ENCODE measurements around the gene CAPN2.

The CAPN2 gene

GRCh38 chr1:223726380-223727001 lies 14.2 kb downstream of the CAPN2 start (continued):
- TF ChIP-seq INSM2 (tag by site-specific recombination; IDR thresholded peaks at IDR 0.05) (0 out of 2 replicates have a peak, but pooled peaks have one; percentile 77), ZNF664 (tag by site-specific recombination; IDR thresholded peaks at IDR 0.05) (no peak), FEZF1 (tag by site-specific recombination; IDR thresholded peaks at IDR 0.05) (peak; percentile 65), ZNF2 (tag by site-specific recombination; IDR thresholded peaks at IDR 0.05) (peak; percentile 80; the same call in 1 of the 2 replicates), ZNF791 (tag by site-specific recombination; IDR thresholded peaks at IDR 0.05) (no peak), ZNF449 (tag by site-specific recombination; IDR thresholded peaks at IDR 0.05) (no peak), ZNF639 (tag by site-specific recombination; IDR thresholded peaks at IDR 0.05) (peak; percentile 54; the same call in 1 of the 2 replicates), ZNF394 (tag by site-specific recombination; IDR thresholded peaks at IDR 0.05; ENCODE audit: borderline replicate concordance) (peak; percentile 65; the same call in 1 of the 2 replicates), ZNF114 (tag by site-specific recombination; IDR thresholded peaks at IDR 0.05) (no peak)

GRCh38 chr1:223727541-223727940 lies 15.2 kb downstream of the CAPN2 start:
- Histone ChIP-seq H3K27ac (ENCODE audit: extremely low read depth, low read depth, low read length) (no peak overlapping the region), H3K4me1 (ENCODE audit: control insufficient read depth, insufficient read depth, low read length) (peaks cover 31% of the 10 kb centered on the region), H3K9me3 (ENCODE audit: control insufficient read depth, insufficient read depth, low read depth, low read length) (no peaks in the 10 kb centered on the region), H3K36me3 (ENCODE audit: control insufficient read depth in 2 of 2, insufficient read depth in 1 of 2, low read length in 2 of 2) (peaks cover 5 to 24% of the 10 kb centered on the region in 2 experiments; a peak in 2 of 3 replicates), H3K4me3 (ENCODE audit: low read depth, low read length) (no peak overlapping the region)
- ChIA-PET CTCF (interaction anchor here (1.0 to 3.2 kb wide), 5 partner anchors 11 to 29 kb away, joined by 3 to 23 read pairs (median 8); partner anchors contain the start of gene CAPN2), POLR2A (interaction anchor here (0.9 to 1.3 kb wide), 2 partner anchors 9 to 17 kb away, joined by 3 to 4 read pairs; no protein-coding TSS in a partner anchor)
- TF ChIP-seq HOXC10 (CRISPR knock-in tag; IDR thresholded peaks at IDR 0.05), result no peak
- TF ChIP-seq ZNF280D (tag by site-specific recombination; IDR thresholded peaks at IDR 0.05), result no peak
- peak; percentile 61; the same call in 1 of the 2 replicates for TF ChIP-seq ZNF157 (tag by site-specific recombination; IDR thresholded peaks at IDR 0.05)
- TF ChIP-seq ZFHX2 (tag by site-specific recombination; conservative IDR thresholded peaks at IDR 0.05), result peak; percentile 54
- TF ChIP-seq WT1 (tag by site-specific recombination; IDR thresholded peaks at IDR 0.05), result 0 out of 2 replicates have a peak, but pooled peaks have one; percentile 30
- TF ChIP-seq EGR2 (tag by site-specific recombination; IDR thresholded peaks at IDR 0.05; ENCODE audit: low read depth), result peak; percentile 50; the same call in 1 of the 2 replicates

All from HEK293 (cell line).